OCI-LY1 (cell line): ENCODE results near the gene PRKCB.

Experiments
- H2AFZ ChIP-seq: fragments of 200-600 bp; sonication (generic), shearing (Covaris generic); 2 replicates; pipeline ENCODE4 v1.6.0; 2014; ENCODE audit warnings: antibody characterized with exemption, mild to moderate bottlenecking, low read length
- H3F3A ChIP-seq: fragments of 200-600 bp; sonication (generic), shearing (Covaris generic); 2 replicates; pipeline ENCODE4 v1.6.0; 2014; ENCODE audit warnings: mild to moderate bottlenecking, antibody characterized with exemption, low read length, moderate library complexity; ENCODE audit not compliant: insufficient read depth
- H3K27ac ChIP-seq: fragments of 200-600 bp; sonication (generic); 2 replicates; pipeline ENCODE4 v1.5.1; 2014; ENCODE audit warnings: low read length, mixed run types, mild to moderate bottlenecking, low read depth; ENCODE audit not compliant: poor library complexity, severe bottlenecking
- H3K27me3 ChIP-seq: fragments of 200-600 bp; sonication (generic); 2 replicates; pipeline ENCODE4 v1.6.0; 2014; ENCODE audit warnings: antibody characterized with exemption, mild to moderate bottlenecking, low read length, moderate library complexity; ENCODE audit not compliant: insufficient read depth
- H3K36me3 ChIP-seq: fragments of 200-600 bp; sonication (generic); 2 replicates; pipeline ENCODE4 v1.6.1; 2014; ENCODE audit warnings: mild to moderate bottlenecking, antibody characterized with exemption, low read length, moderate library complexity, mixed read lengths; ENCODE audit not compliant: insufficient read depth
- H3K4me1 ChIP-seq: fragments of 200-600 bp; sonication (generic); 2 replicates; pipeline ENCODE4 v1.5.1; 2014; ENCODE audit warnings: mild to moderate bottlenecking, low read length, moderate library complexity; ENCODE audit not compliant: insufficient read depth, severe bottlenecking
- H3K4me2 ChIP-seq: fragments of 200-600 bp; sonication (generic), shearing (Covaris generic); 2 replicates; pipeline ENCODE4 v1.6.1; 2014; ENCODE audit warnings: low read length
- H3K4me3 ChIP-seq: fragments of 200-600 bp; sonication (generic); 2 replicates; pipeline ENCODE4 v1.5.1; 2014; ENCODE audit warnings: low read length, low read depth, mild to moderate bottlenecking, mixed read lengths; ENCODE audit not compliant: poor library complexity, severe bottlenecking
- H3K79me2 ChIP-seq: fragments of 200-600 bp; shearing (Covaris generic); 2 replicates; pipeline ENCODE4 v1.6.1; 2016; ENCODE audit warnings: mixed run types, low read length, mixed read lengths; ENCODE audit not compliant: insufficient read depth
- H3K9ac ChIP-seq: fragments of 200-600 bp; sonication (generic), shearing (Covaris generic); 2 replicates; pipeline ENCODE4 v1.6.1; 2014; ENCODE audit warnings: mild to moderate bottlenecking, low read length, mixed read lengths
- H3K9me2 ChIP-seq: fragments of 200-600 bp; sonication (generic), shearing (Covaris generic); 2 replicates; pipeline ENCODE4 v1.6.1; 2014; ENCODE audit warnings: low read depth, mild to moderate bottlenecking, low read length, mixed read lengths
- H3K9me3 ChIP-seq: fragments of 200-600 bp; shearing (Covaris generic); 2 replicates; pipeline ENCODE4 v1.6.1; 2014; ENCODE audit warnings: low read length, mixed read lengths
- H4K20me1 ChIP-seq: fragments of 200-600 bp; sonication (generic), shearing (Covaris generic); 2 replicates; pipeline ENCODE4 v1.6.0; 2016; ENCODE audit warnings: mild to moderate bottlenecking, low read length; ENCODE audit not compliant: insufficient read depth
- EZH2 ChIP-seq: fragments of 200-600 bp; sonication (generic), shearing (Covaris generic); IDR thresholded peaks from 2 replicates; pipeline ENCODE4 v1.8.0; 2017; ENCODE audit warnings: borderline replicate concordance, mixed run types, mild to moderate bottlenecking, antibody characterized with exemption, low read length, moderate library complexity, mixed read lengths
- TF ChIP-seq, protein P1 (sequence below): fragments of 200-600 bp; sonication (generic), shearing (Covaris generic); IDR thresholded peaks from 2 replicates; pipeline ENCODE4 v1.5.1; 2017; ENCODE audit warnings: mild to moderate bottlenecking, antibody characterized with exemption, low read length, moderate library complexity, mixed read lengths

PRKCB gene

DNA sequence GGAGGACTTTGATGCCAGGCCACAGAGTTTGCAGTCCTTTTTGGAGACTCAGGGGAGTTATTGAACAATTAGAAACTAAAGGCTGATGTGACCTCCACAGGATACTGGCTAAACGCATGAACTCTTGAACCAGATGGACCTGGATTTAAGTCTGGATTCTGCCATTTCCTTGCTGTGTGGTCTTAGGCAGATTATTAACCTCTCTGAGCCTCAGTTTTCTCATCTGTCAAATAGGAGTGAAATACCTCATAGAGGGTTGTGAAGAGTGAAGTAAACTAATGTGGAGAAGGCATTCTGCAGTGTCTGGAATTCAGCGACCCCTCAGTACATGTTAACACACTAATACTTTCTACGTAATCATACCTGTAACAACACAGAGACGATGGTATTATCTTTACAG, 93.5 kb downstream of the PRKCB start:
- H3K36me3 ChIP-seq, result no peaks in the 10 kb centered on the region
- no peaks in the 10 kb centered on the region for H3K9me2 ChIP-seq
- H3K9ac ChIP-seq, result no peak overlapping the region
- H3K27ac ChIP-seq, result no peak overlapping the region
- no peaks in the 10 kb centered on the region for H4K20me1 ChIP-seq
- no peaks in the 10 kb centered on the region for H3F3A ChIP-seq
- no peaks in the 10 kb centered on the region for H3K9me3 ChIP-seq
- TF ChIP-seq, protein P1, sequence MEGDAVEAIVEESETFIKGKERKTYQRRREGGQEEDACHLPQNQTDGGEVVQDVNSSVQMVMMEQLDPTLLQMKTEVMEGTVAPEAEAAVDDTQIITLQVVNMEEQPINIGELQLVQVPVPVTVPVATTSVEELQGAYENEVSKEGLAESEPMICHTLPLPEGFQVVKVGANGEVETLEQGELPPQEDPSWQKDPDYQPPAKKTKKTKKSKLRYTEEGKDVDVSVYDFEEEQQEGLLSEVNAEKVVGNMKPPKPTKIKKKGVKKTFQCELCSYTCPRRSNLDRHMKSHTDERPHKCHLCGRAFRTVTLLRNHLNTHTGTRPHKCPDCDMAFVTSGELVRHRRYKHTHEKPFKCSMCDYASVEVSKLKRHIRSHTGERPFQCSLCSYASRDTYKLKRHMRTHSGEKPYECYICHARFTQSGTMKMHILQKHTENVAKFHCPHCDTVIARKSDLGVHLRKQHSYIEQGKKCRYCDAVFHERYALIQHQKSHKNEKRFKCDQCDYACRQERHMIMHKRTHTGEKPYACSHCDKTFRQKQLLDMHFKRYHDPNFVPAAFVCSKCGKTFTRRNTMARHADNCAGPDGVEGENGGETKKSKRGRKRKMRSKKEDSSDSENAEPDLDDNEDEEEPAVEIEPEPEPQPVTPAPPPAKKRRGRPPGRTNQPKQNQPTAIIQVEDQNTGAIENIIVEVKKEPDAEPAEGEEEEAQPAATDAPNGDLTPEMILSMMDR, result no peak
- no peak for TF ChIP-seq EZH2
- H3K27me3 ChIP-seq, result no peaks in the 10 kb centered on the region
- no peaks in the 10 kb centered on the region for H3K79me2 ChIP-seq
- no peak overlapping the region for H3K4me2 ChIP-seq
- no peak overlapping the region for H3K4me3 ChIP-seq
- no peaks in the 10 kb centered on the region for H3K4me1 ChIP-seq
- H2AFZ ChIP-seq, result no peak overlapping the region

DNA sequence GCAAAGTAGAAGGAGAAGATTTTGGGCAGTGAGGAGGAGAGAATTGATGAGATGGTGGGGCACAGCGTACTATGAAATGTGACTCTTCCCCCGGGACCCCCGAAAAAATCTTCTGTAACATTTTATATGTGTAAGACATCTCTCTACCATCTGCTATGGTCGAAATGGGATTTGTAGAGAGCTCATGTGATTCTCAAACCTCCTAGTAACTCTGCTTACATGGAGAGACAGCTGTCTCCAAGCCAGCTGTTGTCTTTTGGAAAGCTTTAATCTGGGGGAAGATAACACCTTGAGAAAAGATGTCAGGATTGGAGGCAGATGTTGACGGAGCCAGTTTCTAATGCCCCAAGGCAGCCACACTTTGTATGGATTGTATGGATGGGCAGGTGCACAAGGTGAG, 94.1 kb downstream of the PRKCB start:
- Histone ChIP-seq H3K9me3 (no peaks in the 10 kb centered on the region), H3K36me3 (no peaks in the 10 kb centered on the region), H2AFZ (no peak overlapping the region), H3K9me2 (no peaks in the 10 kb centered on the region), H4K20me1 (no peaks in the 10 kb centered on the region), H3K9ac (no peak overlapping the region), H3F3A (no peaks in the 10 kb centered on the region), H3K4me2 (no peak overlapping the region), H3K4me1 (no peaks in the 10 kb centered on the region), H3K27ac (no peak overlapping the region), H3K79me2 (no peaks in the 10 kb centered on the region), H3K4me3 (no peak overlapping the region), H3K27me3 (no peaks in the 10 kb centered on the region)
- no peak for TF ChIP-seq EZH2
- TF ChIP-seq, protein P1, result no peak

DNA sequence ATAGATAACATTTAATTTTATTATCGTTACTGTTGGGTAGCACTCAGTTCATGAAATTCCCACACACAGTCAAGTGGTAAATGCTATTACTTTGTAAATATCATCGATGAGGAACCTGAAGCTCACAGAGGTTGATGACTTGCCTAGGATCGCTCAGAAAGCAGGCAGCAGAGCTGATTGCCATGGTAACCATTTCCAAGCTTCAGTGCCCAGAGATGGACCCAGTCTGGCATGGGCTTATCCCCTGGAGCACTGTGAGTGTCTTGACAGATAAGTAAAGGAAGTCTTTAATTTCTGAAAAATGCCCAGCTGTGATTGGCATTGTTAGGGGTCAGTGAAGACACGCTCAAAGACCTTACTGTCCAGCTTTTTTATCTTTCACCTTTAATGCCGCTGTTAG, 95.0 kb downstream of the PRKCB start:
- Histone ChIP-seq H3K4me1 (no peaks in the 10 kb centered on the region), H3F3A (no peaks in the 10 kb centered on the region), H3K27ac (no peak overlapping the region), H4K20me1 (no peaks in the 10 kb centered on the region), H3K79me2 (no peaks in the 10 kb centered on the region), H3K36me3 (no peaks in the 10 kb centered on the region), H3K27me3 (no peaks in the 10 kb centered on the region), H3K9me2 (no peaks in the 10 kb centered on the region), H3K9ac (no peak overlapping the region), H3K9me3 (no peaks in the 10 kb centered on the region), H2AFZ (no peak overlapping the region), H3K4me3 (no peak overlapping the region), H3K4me2 (no peak overlapping the region)
- TF ChIP-seq, protein P1, result no peak
- TF ChIP-seq EZH2, result no peak
